Retina (tissue), 1 donor: ENCODE measurements around the gene DHCR24.
A peak's percentile ranks its signal among the peaks of the same experiment; 100 is the strongest.

Experiments
- DNase-seq: peaks from one replicate; pipeline ENCODE4 v3.0.0-alpha.2; 2016

Gene DHCR24

DNA sequence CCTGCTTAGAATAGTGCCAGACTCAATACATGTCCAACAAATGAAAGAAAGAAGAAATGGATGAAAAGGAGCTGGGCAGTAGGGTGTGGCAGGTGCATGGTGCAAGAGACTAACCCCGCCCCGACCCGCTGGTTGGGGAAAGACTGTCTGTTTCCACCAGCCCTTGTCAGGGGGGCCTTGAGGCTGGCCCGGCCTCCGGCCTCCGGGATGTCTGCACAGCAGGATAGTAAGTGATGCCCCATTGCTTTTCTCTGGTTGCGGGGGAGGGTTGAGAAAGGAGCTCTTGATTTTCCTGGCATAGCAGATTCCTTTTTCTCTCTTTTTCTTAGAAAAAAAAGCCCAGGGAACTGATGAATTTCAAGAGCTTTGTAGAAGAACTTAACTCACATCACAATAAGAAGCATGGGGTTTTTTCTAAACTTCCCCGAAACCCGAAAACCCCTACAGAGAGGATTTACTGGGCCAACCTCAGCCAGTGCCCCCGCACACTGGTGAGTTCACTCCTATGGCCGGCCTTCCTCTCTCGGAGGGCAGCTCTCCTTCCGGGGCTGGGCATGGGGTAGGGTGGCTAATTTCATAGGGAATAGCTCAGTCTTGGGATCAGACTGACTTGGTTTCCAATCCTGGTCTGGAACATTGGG, 73.4 kb downstream of the DHCR24 start:
- DNase-seq, result no peak

DNA sequence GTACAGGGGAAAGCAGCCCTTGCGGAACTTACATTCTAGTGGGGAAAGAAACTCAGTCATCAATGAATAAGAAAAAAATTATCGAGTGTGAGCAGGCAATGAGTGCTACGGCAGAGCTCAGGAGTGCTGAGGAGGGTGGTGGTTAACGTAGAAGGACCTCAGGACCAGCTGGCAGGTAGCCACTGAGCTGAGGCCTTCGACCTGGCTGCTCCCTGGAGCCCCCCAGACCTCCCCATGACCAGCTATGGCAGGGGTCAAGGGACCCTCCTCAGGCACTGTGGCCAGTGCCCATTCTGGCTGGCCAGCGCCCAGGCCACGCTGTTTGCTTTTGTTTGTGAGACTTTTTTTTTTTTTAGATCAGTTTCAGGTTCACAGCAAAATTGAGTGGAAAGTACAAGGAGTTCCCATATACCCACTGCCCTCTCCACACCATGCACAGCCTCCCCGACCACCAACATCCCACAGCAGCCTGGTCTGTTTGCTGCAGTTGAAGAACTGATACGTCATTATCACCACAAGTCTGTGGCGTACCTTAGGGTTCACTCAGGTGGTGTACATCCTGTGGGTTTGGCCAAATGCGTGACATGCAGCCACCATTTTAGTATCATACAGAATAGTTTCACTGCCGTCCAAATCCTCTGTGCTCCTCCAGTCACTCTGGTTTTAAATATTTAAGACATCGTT, 74.1 kb downstream of the DHCR24 start:
- DNase-seq, result no peak

GRCh38 chr1:54811739-54812655, 75.0 kb downstream of the DHCR24 start:
- DNase-seq, result no peak

GRCh38 chr1:54811066-54811465, 75.9 kb downstream of the DHCR24 start:
- DNase-seq, result no peak

DNA sequence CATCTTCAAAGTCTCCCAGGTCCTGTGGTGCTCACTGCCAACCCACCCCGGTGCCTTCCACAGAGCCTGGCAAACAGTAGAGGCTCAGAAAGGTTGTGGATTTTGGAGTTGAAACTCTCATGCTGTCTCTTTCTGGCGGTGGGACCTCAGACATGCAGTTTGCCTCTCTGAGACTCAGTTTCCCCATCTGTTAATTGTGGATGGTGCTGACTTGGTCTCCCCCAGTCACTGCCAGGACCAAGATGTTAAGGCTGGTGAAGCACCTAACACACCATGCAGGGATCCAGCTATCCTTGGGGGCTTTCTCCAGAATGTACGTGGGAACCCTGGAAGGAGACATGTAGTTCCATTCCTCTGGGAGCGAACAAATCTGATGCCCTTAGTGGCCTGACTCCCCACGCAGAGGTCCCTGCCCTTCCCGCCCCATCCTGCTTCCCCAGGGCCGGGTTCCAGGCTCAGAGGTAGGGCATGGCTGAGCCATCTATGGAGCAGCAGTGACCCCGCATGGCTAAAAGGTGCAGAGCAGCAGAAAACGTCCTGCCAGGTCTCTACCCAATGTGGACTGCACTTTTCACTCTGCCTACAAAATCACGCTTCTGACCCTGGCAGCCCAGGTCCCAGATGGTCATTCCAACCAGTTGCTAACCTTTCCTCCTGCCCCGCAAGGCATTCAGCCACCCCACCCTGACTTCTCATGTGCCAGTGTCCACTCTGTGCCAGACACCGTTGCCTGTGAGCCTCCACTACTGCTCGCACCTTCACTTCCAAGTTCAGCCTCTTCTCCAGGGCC, 76.6 kb downstream of the DHCR24 start:
- peak; percentile 86 for DNase-seq

GRCh38 chr1:54809496-54810074, 77.4 kb downstream of the DHCR24 start:
- DNase-seq, result no peak

GRCh38 chr1:54808443-54809207, 78.4 kb downstream of the DHCR24 start:
- no peak for DNase-seq

- no peak for DNase-seq
Measured at GRCh38 chr1:54807756-54808155, 79.2 kb downstream of the DHCR24 start.

DNA sequence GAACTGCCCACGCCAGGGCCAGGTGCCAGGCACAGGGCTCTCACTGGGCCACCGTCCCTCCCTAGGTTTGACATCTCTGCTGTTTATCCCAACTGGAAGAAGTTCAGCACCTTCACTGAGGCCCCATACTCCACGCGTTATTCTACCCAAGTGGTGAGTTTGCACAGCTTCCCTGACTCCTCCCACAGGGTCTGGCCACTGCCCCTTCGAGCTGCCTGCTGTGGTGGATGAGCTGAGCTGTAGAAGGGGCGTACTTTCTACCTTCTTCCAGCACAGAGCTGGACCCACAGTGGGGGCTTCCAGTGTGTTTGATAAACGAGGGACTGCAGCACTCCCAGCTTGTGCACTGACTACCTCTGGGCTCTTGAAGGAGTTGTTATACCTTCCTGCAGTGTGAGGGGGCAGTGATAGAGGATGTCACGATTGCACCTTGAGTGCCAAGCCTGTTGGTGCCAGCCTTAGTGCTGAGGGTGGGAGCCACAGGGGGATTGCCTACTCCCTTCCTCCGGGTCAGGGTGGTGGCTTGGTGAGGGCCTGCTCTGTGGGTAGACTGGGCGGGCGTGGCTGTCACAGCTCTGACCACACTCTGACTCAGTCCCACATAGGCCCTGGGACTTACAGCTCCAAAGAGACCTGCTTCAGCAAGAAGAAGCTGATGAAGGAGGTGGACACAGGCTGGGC, 79.9 kb downstream of the DHCR24 start:
- no peak for DNase-seq

DNA sequence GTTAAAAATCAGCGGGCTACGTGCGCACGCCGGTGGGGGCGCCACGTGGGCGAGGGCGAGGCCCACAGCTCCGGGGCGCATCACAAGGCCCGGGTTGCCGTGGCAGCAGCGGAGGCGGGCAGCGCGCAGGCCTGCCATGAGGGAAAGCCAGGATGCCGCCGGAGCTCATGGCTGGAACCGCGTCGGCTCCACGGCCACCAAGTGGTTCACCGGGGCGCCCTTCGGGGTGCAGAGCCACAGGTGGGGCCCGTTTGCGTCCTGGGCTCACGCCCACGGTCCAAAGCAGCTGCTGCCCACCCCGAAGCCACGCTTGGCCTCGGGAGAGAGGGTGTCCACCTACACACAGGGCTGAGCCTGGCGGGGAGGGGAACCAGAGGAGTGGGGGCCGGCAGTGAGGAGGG, 81.0 kb downstream of the DHCR24 start:
- DNase-seq, result no peak

DNA sequence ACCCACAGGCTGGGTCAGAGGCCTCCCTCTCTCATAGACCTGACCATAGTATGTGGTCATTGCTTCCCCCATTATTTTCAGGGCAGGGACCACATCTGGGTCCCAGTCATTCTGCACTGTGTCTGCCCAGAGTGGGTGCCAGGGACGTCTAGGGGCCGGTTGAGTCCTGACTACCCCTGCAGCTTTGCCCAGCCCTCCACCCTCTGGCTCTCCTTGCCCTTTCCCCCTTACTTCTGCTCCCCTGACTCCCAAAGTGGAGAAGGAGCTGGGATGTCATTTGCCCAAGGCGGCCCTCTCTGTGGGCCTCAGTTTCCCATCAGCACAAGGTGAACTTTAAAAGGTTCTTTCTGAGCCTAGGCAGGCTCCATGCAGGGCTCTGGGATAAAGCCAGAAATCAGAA, 81.5 kb downstream of the DHCR24 start:
- no peak for DNase-seq

DNA sequence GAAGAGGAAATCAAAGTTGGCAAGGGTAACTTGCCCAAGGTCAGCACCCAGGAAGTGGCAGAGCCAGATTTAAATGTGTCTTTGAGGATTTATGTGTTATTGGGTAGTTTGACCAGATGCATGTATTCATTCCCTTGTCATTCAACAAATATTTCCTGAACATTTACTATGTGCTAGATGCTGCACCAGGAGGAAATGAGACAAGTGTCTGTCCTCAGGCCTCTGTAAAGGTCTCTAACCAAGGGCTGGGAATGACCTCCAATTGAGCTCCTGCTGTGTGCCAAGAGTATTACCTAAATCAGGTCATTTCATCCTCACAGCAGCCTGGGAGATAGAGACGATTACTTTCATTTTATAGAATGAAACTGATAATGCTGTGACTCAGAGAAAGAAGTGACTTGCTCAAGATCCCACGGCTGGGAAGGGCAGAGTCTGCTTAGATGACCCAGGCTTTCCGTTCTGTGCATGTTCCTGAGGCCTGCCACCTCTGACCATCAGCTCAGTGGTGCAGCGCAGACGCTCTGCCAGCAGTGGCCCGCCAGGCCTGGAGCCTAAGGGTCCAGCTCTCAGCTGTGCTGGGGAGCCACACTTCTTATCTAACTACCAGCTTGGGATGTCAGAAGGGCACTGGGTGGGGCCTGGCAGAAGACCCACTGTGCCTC, 82.4 kb downstream of the DHCR24 start:
- no peak for DNase-seq

DNA sequence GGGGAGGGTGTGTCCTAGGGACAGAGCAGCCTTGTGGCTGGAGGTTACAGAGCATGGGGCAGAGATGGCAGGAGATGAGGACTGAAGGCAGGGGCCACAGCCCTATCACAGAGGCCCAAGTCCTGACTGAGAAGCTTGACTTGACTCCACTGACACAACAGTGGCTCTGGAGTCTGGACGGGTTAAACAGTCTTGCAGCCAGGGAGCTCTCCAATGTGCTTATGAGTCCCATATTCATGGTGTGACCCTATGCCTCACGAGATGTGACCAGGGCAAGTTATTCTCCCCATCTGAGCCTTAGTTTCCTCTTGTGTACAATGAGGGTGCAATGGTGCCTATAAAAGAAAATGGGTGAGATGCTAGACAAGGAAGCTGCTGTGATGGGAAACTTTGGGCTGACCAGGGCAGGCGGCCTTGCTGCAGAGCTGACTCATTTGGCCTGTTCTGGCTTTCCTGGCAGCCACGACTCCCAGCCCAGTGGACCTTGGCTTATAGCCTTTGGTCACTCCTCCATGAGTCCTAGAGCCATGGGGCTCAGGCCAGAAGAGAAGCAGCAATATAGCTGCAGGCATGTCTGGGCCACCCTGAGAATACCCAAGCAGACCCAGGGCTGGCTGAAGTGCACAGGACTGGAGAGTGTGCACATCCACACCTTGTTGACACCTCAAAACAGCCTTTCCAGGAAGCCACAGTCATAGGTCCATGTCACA, 83.1 kb downstream of the DHCR24 start:
- DNase-seq, result no peak

DNA sequence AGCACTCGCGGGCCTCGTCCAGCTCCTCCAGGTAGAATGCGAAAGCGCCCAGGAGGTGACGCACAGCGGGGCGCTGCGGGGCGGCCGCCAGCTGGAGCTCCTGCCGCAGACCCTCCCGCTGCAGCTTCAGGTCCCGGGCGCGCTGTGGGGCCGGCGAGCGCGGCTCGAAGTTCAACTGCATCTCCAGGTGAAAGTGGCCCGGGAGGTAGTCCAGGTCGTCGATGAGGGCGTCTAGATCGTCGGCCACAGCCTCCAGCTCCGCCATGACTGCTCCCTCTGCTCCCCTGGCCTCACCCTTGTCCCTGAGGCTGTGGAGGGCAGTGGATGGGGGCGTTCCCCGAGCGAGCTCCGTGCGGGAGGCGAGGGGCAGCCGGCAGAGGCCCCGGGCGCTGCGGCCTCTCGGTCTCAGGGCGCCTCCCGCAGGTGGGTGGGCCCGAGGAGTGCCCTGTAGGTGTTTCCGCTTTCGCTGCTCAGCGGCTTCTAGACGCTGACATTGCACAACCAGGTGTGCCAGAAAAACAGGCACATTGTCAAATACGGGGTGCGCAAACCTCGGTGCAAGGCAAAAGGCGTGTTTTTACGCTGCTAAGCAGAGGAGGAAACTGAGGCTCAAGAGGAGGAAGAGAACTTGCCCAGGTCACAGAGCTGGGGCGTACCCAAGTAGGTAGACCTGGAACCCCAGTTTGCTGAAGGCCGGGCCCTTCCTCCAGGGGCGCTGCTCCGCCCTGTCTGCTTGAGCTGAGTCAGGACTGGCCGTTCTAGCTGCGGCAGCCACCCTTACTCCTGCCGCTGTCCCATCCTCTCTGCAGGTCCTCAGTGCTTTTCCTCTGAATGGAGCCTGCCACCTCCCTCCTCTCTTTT, 85.9 kb downstream of the DHCR24 start, which contains the start of gene TTC22:
TSS of gene TTC22 (minus strand) at position 425 of the 861 bp plus-strand sequence. CDS start at position 265, 160 bp downstream.
- peak; percentile 74 for DNase-seq

DNA sequence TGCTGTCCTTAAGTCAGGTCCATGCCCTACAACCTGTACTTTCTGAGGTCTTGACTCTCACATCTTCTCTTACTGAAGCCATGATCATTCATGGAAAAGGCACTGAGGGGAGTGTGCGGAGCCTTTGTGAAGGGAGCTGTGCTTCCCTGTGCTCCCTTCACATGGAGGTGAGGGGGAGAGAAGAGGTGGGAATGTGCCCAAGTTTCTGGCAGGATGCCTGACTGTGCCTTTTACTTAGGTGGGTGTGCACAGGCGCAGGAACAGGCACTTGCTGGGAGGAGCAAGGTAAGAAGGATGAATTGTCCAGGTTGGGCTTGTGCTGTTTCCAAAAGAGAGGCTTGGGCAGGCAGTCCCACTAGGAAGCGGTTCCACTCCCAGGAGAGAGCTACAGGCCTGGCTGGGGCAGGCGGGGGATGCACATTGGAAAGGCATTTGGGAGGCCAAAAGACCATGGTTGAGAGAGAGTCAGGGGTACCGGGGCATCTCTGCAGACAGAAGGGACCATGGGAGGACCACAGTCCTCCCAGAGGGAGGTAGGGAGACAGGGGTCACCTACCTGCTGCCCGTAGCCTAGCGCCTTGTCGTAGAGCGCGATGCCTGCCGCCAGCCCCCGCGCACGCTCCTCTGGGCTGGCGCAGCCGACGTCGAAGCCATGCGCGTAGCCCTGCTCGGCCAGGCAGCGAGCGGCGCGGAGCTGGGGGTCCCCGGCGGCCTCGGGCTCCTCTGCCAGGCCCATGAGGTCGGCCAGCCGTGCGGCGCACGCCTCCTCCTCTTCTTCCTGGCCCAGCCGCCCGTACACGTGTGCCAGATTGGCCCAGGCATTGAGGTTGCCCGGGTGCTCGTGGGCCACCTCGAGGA, 86.7 kb downstream of the DHCR24 start:
- no peak for DNase-seq
